ENCODE measurements around the gene TNRC6B.
"Not testable (repeated sequence)": the region's sequence is repeated elsewhere in the genome, so short reads cannot be mapped to it uniquely, and the experiment has no call there.

Gene TNRC6B

GRCh38 chr22:40212121-40212520, 34.4 kb downstream of the TNRC6B start:
- no peak for DNase-seq (ENCODE audit: low spot score)

GRCh38 chr22:40213478-40213877, 35.8 kb downstream of the TNRC6B start:
- no peak for DNase-seq (ENCODE audit: low spot score)

GRCh38 chr22:40215266-40215665, 37.5 kb downstream of the TNRC6B start:
- no peak for DNase-seq (ENCODE audit: low spot score)

- no peak for DNase-seq (ENCODE audit: low spot score)
These were observed 38.5 kb downstream of the TNRC6B start for GRCh38 chr22:40216041-40216756.

GRCh38 chr22:40218152-40218551, 40.4 kb downstream of the TNRC6B start:
- no peak for DNase-seq (ENCODE audit: low spot score)

- DNase-seq (ENCODE audit: low spot score), result no peak
These were observed 41.1 kb downstream of the TNRC6B start for GRCh38 chr22:40218723-40219294.

- no peak for DNase-seq (ENCODE audit: low spot score)
These were observed 42.8 kb downstream of the TNRC6B start for GRCh38 chr22:40220316-40221054.

GRCh38 chr22:40221055-40221414, 43.3 kb downstream of the TNRC6B start:
- no peak for DNase-seq (ENCODE audit: low spot score)

GRCh38 chr22:40222979-40223378, 45.3 kb downstream of the TNRC6B start:
- DNase-seq (ENCODE audit: low spot score), result not testable (repeated sequence)

- no peak for DNase-seq (ENCODE audit: low spot score)
These were observed 47.0 kb downstream of the TNRC6B start for GRCh38 chr22:40224702-40225101.

- DNase-seq (ENCODE audit: low spot score), result no peak
These were observed 48.9 kb downstream of the TNRC6B start for GRCh38 chr22:40226620-40227019.

GRCh38 chr22:40231618-40232313, 54.0 kb downstream of the TNRC6B start:
- DNase-seq (ENCODE audit: low spot score), result no peak

GRCh38 chr22:40232624-40233023, 54.9 kb downstream of the TNRC6B start:
- no peak for DNase-seq (ENCODE audit: low spot score)

- no peak for DNase-seq (ENCODE audit: low spot score)
These were observed 56.2 kb downstream of the TNRC6B start for GRCh38 chr22:40233886-40234285.

- DNase-seq (ENCODE audit: low spot score), result no peak
These were observed 56.9 kb downstream of the TNRC6B start for GRCh38 chr22:40234658-40235057.

- DNase-seq (ENCODE audit: low spot score), result no peak
These were observed 57.6 kb downstream of the TNRC6B start for GRCh38 chr22:40235308-40235707.

- no peak for DNase-seq (ENCODE audit: low spot score)
These were observed 58.5 kb downstream of the TNRC6B start for GRCh38 chr22:40236131-40236665.

GRCh38 chr22:40237241-40237640, 59.5 kb downstream of the TNRC6B start:
- DNase-seq (ENCODE audit: low spot score), result no peak

- DNase-seq (ENCODE audit: low spot score), result no peak
These were observed 60.2 kb downstream of the TNRC6B start for GRCh38 chr22:40237788-40238424.

GRCh38 chr22:40238425-40239344, 61.0 kb downstream of the TNRC6B start:
- DNase-seq (ENCODE audit: low spot score), result peak; percentile 93

- DNase-seq (ENCODE audit: low spot score), result no peak
These were observed 61.6 kb downstream of the TNRC6B start for GRCh38 chr22:40239345-40239683.

Data from COLO829 (cell line).